DMS 273 treated with DMSO at 0.1 percent for 48 hours (cell line): ENCODE results near the gene SETDB2.

Experiments
- DNase-seq: peaks from one replicate; lab custom pipeline; 2025; lab: John Stamatoyannopoulos, UW

The SETDB2 gene

GRCh38 chr13:49530457-49530856 lies 86.4 kb downstream of the SETDB2 start:
- DNase-seq: no peak

- DNase-seq: no peak
Observed at GRCh38 chr13:49532593-49532992, 88.5 kb downstream of the SETDB2 start.

GRCh38 chr13:49533011-49533410 lies 88.9 kb downstream of the SETDB2 start:
- DNase-seq: no peak

GRCh38 chr13:49533591-49534269 lies 89.7 kb downstream of the SETDB2 start:
- no peak for DNase-seq

GRCh38 chr13:49536144-49536873 lies 92.2 kb downstream of the SETDB2 start:
- DNase-seq: no peak

GRCh38 chr13:49538404-49538803 lies 94.3 kb downstream of the SETDB2 start:
- DNase-seq: no peak

- no peak for DNase-seq
Observed at GRCh38 chr13:49539313-49539712, 95.2 kb downstream of the SETDB2 start.

- DNase-seq: no peak
Observed at GRCh38 chr13:49539746-49540145, 95.7 kb downstream of the SETDB2 start.

GRCh38 chr13:49540552-49540951 lies 96.5 kb downstream of the SETDB2 start:
- DNase-seq: no peak

- no peak for DNase-seq
Observed at GRCh38 chr13:49543656-49544055, 99.6 kb downstream of the SETDB2 start.
